ENCODE data around the gene BMP6.
A peak's percentile ranks its signal among the peaks of the same experiment; 100 is the strongest.

BMP6 gene

GRCh38 chr6:7836371-7837026 lies 110.6 kb downstream of the BMP6 start:
- Histone ChIP-seq H3K9me3 (replicated peaks; ENCODE audit: low read length) (no peaks in the 10 kb centered on the region), H3K4me3 (ENCODE audit: low read length) (no peak overlapping the region), H3K9ac (ENCODE audit: low read depth, low read length) (no peak overlapping the region), H3K4me2 (ENCODE audit: low read length) (no peak overlapping the region), H3K36me3 (ENCODE audit: insufficient read depth, low read length) (no peaks in the 10 kb centered on the region), H3K4me1 (ENCODE audit: control insufficient read depth, insufficient read depth, low read length) (no peaks in the 10 kb centered on the region), H3K27me3 (ENCODE audit: control insufficient read depth, insufficient read depth, low read length) (peaks cover 3% of the 10 kb centered on the region)

DNA sequence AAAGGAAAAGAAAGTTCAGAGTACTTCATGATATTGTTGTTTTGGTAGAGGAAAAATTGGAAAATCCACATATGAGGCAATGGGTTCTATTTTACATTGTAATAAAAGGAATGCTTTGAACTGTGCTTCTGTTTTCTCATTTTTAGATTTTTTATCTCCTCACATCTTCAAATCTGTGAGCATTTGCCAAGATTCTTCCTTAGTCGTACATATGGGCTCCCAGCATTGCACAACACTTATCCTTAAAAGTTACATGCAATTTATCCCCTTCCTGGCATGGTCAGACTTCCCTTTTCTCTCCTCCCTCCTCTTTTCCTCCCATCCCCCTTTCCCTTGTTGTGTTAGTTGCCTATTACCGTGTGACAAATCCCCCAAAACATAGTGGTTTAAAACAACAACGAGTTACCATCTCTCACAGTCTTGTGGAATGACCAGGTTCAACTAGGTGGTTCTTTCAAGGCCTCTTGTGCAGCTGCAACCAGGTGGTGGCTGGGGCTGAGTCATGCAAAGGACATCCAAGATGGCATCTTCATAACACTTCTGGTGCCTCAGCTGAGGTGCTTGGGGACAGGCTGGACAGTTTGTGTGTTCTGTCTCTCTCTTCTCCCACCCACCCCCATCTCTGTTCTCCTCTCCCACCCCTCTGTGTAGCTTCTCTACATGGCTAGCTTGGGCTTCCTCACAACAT lies 116.0 kb downstream of the BMP6 start:
- peaks cover 8% of the 10 kb centered on the region for H3K27me3 ChIP-seq (ENCODE audit: control insufficient read depth, insufficient read depth, low read length)
- H3K9ac ChIP-seq (ENCODE audit: low read depth, low read length), result no peak overlapping the region
- no peak overlapping the region for H3K4me3 ChIP-seq (ENCODE audit: low read length)
- no peaks in the 10 kb centered on the region for H3K36me3 ChIP-seq (ENCODE audit: insufficient read depth, low read length)
- peaks cover 4% of the 10 kb centered on the region for H3K4me1 ChIP-seq (ENCODE audit: control insufficient read depth, insufficient read depth, low read length)
- H3K9me3 ChIP-seq (replicated peaks; ENCODE audit: low read length), result no peaks in the 10 kb centered on the region
- H3K4me2 ChIP-seq (ENCODE audit: low read length), result no peak overlapping the region

DNA sequence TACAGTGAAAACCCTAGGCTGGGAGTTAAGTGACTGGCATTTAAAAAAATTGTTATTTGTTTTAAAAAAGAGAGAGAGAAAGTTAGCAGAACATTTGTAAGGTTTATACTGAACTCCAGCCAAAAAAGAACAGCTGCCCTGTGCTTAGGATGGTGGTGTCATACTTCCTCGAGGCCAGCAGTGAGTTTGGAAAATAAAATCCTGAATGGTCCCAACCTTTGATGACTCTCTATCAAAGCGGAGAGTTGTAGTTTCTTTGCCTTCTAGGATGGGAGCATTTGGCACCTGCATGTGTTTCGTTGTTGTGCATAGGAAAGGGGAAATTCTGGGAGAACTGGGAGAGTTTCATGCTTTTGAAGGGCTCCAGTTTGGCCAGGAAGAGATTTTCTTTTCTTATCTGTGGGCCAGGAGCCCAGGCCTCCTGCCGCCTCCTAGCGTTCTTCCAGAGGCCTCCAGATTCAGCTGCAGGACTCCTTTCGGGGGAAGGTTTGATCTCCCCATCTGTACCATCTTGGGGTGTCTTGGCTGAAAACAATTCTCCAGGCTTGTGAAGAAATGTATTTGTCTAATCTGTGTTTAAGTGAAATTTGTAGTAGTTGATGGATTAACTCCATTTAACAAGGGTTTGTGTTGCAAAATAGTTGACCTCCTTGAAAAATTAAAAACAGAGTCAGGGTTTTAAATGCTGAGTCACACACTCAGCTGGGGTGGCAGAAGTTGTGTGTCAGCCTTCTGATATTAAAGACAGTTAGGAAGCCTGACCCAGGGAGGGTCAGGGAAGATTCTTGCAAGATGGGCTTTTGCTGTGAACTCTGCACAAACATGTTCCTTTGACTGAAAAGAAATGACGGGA lies 121.3 kb downstream of the BMP6 start:
- Histone ChIP-seq H3K4me2 (ENCODE audit: low read length) (peak overlapping the region; percentile 57), H3K9ac (ENCODE audit: low read depth, low read length) (no peak overlapping the region), H3K4me1 (ENCODE audit: control insufficient read depth, insufficient read depth, low read length) (peaks cover 13% of the 10 kb centered on the region), H3K4me3 (ENCODE audit: low read length) (peak overlapping the region; percentile 5), H3K27me3 (ENCODE audit: control insufficient read depth, insufficient read depth, low read length) (peaks cover 5% of the 10 kb centered on the region), H3K36me3 (ENCODE audit: insufficient read depth, low read length) (no peaks in the 10 kb centered on the region), H3K9me3 (replicated peaks; ENCODE audit: low read length) (no peaks in the 10 kb centered on the region)

DNA sequence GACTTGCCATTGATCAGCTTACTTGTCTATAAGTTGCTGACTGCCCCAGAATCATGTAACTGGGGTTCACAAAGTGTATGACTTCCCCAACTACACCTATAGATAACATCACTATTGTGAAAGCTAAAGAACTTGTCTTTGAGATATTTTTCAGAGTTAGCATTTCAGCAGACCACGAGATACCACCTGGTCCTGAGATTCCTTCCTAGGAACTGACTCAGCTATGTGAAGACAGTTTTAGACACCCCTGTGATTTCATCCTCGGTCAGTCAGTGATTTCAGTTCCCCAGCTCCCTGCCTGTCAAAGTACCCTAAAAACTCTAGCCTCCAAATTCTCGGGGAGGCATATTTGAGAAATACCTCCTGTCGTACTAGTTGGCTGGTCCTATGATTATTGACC lies 122.3 kb downstream of the BMP6 start:
- peaks cover 13% of the 10 kb centered on the region for H3K4me1 ChIP-seq (ENCODE audit: control insufficient read depth, insufficient read depth, low read length)
- no peak overlapping the region for H3K9ac ChIP-seq (ENCODE audit: low read depth, low read length)
- H3K27me3 ChIP-seq (ENCODE audit: control insufficient read depth, insufficient read depth, low read length), result peaks cover 5% of the 10 kb centered on the region
- no peaks in the 10 kb centered on the region for H3K36me3 ChIP-seq (ENCODE audit: insufficient read depth, low read length)
- no peak overlapping the region for H3K4me2 ChIP-seq (ENCODE audit: low read length)
- no peak overlapping the region for H3K4me3 ChIP-seq (ENCODE audit: low read length)
- no peaks in the 10 kb centered on the region for H3K9me3 ChIP-seq (replicated peaks; ENCODE audit: low read length)

- Histone ChIP-seq H3K4me1 (ENCODE audit: control insufficient read depth, insufficient read depth, low read length) (peaks cover 10% of the 10 kb centered on the region), H3K4me2 (ENCODE audit: low read length) (no peak overlapping the region), H3K27me3 (ENCODE audit: control insufficient read depth, insufficient read depth, low read length) (no peaks in the 10 kb centered on the region), H3K9me3 (replicated peaks; ENCODE audit: low read length) (no peaks in the 10 kb centered on the region), H3K36me3 (ENCODE audit: insufficient read depth, low read length) (no peaks in the 10 kb centered on the region), H3K9ac (ENCODE audit: low read depth, low read length) (no peak overlapping the region), H3K4me3 (ENCODE audit: low read length) (no peak overlapping the region)
Observed at GRCh38 chr6:7851780-7852179, 125.9 kb downstream of the BMP6 start.

- H3K4me3 ChIP-seq (ENCODE audit: low read length), result no peak overlapping the region
- H3K27me3 ChIP-seq (ENCODE audit: control insufficient read depth, insufficient read depth, low read length), result peaks cover 2% of the 10 kb centered on the region
- H3K4me1 ChIP-seq (ENCODE audit: control insufficient read depth, insufficient read depth, low read length), result no peaks in the 10 kb centered on the region
- H3K36me3 ChIP-seq (ENCODE audit: insufficient read depth, low read length), result no peaks in the 10 kb centered on the region
- H3K9me3 ChIP-seq (replicated peaks; ENCODE audit: low read length), result no peaks in the 10 kb centered on the region
- no peak overlapping the region for H3K4me2 ChIP-seq (ENCODE audit: low read length)
- H3K9ac ChIP-seq (ENCODE audit: low read depth, low read length), result no peak overlapping the region
Observed at GRCh38 chr6:7859591-7859990, 133.7 kb downstream of the BMP6 start.

GRCh38 chr6:7865781-7866180 lies 139.9 kb downstream of the BMP6 start:
- Histone ChIP-seq H3K9me3 (replicated peaks; ENCODE audit: low read length) (no peaks in the 10 kb centered on the region), H3K4me3 (ENCODE audit: low read length) (no peak overlapping the region), H3K27me3 (ENCODE audit: control insufficient read depth, insufficient read depth, low read length) (peaks cover 7% of the 10 kb centered on the region), H3K4me1 (ENCODE audit: control insufficient read depth, insufficient read depth, low read length) (no peaks in the 10 kb centered on the region), H3K9ac (ENCODE audit: low read depth, low read length) (no peak overlapping the region), H3K36me3 (ENCODE audit: insufficient read depth, low read length) (no peaks in the 10 kb centered on the region), H3K4me2 (ENCODE audit: low read length) (no peak overlapping the region)

- H3K4me1 ChIP-seq (ENCODE audit: control insufficient read depth, insufficient read depth, low read length), result no peaks in the 10 kb centered on the region
- peaks cover 7% of the 10 kb centered on the region for H3K27me3 ChIP-seq (ENCODE audit: control insufficient read depth, insufficient read depth, low read length)
- no peak overlapping the region for H3K4me3 ChIP-seq (ENCODE audit: low read length)
- H3K36me3 ChIP-seq (ENCODE audit: insufficient read depth, low read length), result no peaks in the 10 kb centered on the region
- H3K4me2 ChIP-seq (ENCODE audit: low read length), result no peak overlapping the region
- H3K9ac ChIP-seq (ENCODE audit: low read depth, low read length), result no peak overlapping the region
- no peaks in the 10 kb centered on the region for H3K9me3 ChIP-seq (replicated peaks; ENCODE audit: low read length)
Observed at GRCh38 chr6:7866526-7866925, 140.6 kb downstream of the BMP6 start.

GRCh38 chr6:7868926-7869325 lies 143.0 kb downstream of the BMP6 start:
- H3K36me3 ChIP-seq (ENCODE audit: insufficient read depth, low read length), result no peaks in the 10 kb centered on the region
- no peak overlapping the region for H3K9ac ChIP-seq (ENCODE audit: low read depth, low read length)
- peaks cover 7% of the 10 kb centered on the region for H3K27me3 ChIP-seq (ENCODE audit: control insufficient read depth, insufficient read depth, low read length)
- no peak overlapping the region for H3K4me3 ChIP-seq (ENCODE audit: low read length)
- no peaks in the 10 kb centered on the region for H3K4me1 ChIP-seq (ENCODE audit: control insufficient read depth, insufficient read depth, low read length)
- no peaks in the 10 kb centered on the region for H3K9me3 ChIP-seq (replicated peaks; ENCODE audit: low read length)
- H3K4me2 ChIP-seq (ENCODE audit: low read length), result no peak overlapping the region

DNA sequence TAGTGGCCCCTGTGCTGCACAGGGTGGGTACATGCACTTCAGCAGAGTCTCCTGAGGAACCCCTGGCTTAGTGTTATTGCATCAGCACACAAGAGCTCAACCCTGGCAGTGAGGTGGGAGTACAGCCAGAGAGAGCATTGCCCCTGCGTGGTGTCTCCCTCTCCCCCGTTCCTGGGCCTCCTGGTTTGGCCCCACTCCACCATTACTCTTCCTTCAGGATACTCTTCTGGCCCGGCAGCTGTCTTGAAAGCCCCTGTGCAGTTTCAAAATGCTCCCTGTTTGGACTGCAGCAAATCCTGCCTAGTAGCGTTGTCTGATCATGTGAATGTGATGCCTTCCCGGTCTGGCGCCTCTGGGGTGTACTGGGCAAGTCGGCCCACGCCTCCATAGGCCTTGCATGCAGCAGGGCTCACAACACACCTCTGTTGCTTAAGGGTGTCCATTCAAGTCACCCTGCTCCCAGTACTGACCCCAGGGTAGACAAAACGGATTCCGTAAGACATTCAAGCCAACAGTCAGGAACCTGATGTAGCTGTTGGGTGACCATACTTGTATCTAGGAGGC lies 152.6 kb downstream of the BMP6 start:
- peaks cover 38% of the 10 kb centered on the region for H3K36me3 ChIP-seq (ENCODE audit: insufficient read depth, low read length)
- no peak overlapping the region for H3K9ac ChIP-seq (ENCODE audit: low read depth, low read length)
- no peak overlapping the region for H3K4me2 ChIP-seq (ENCODE audit: low read length)
- no peaks in the 10 kb centered on the region for H3K9me3 ChIP-seq (replicated peaks; ENCODE audit: low read length)
- H3K4me3 ChIP-seq (ENCODE audit: low read length), result no peak overlapping the region
- H3K27me3 ChIP-seq (ENCODE audit: control insufficient read depth, insufficient read depth, low read length), result no peaks in the 10 kb centered on the region
- no peaks in the 10 kb centered on the region for H3K4me1 ChIP-seq (ENCODE audit: control insufficient read depth, insufficient read depth, low read length)

DNA sequence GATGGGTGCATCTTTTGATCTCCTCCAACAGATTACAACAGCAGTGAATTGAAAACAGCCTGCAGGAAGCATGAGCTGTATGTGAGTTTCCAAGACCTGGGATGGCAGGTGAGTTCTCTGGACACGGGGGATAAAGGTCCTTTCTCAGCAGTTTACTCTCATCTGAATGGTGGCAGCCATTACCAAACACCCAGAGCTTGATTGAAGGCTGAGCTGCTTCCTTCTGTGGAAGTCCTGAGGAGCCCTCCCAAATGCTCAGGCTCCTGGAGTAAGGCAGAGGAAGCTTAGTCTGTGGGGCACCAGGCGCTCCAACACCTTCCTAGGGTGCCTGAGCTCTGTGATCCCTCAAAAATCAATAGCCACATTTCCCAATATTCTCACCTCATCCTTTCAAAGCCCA lies 153.1 kb downstream of the BMP6 start:
- Histone ChIP-seq H3K4me3 (ENCODE audit: low read length) (no peak overlapping the region), H3K9me3 (replicated peaks; ENCODE audit: low read length) (no peaks in the 10 kb centered on the region), H3K36me3 (ENCODE audit: insufficient read depth, low read length) (peaks cover 44% of the 10 kb centered on the region), H3K4me2 (ENCODE audit: low read length) (no peak overlapping the region), H3K4me1 (ENCODE audit: control insufficient read depth, insufficient read depth, low read length) (no peaks in the 10 kb centered on the region), H3K27me3 (ENCODE audit: control insufficient read depth, insufficient read depth, low read length) (no peaks in the 10 kb centered on the region), H3K9ac (ENCODE audit: low read depth, low read length) (no peak overlapping the region)
